OCI-LY7 (cell line): Measurements from ENCODE around the gene CHRNA7.

Source experiments
- CTCF ChIP-seq: fragments of 200-600 bp; sonication (generic); conservative IDR thresholded peaks from 2 replicates; pipeline ENCODE4 v1.5.1; 2014; ENCODE audit warnings: mild to moderate bottlenecking, antibody characterized with exemption, low read length, moderate library complexity, mixed read lengths
- EZH2phosphoT487 ChIP-seq: fragments of 200-600 bp; sonication (generic); IDR thresholded peaks from 2 replicates; pipeline ENCODE4 v1.6.1; 2018; ENCODE audit warnings: low read depth, borderline replicate concordance, mild to moderate bottlenecking, mixed run types, antibody characterized with exemption, low read length, moderate library complexity, mixed read lengths

DNA sequence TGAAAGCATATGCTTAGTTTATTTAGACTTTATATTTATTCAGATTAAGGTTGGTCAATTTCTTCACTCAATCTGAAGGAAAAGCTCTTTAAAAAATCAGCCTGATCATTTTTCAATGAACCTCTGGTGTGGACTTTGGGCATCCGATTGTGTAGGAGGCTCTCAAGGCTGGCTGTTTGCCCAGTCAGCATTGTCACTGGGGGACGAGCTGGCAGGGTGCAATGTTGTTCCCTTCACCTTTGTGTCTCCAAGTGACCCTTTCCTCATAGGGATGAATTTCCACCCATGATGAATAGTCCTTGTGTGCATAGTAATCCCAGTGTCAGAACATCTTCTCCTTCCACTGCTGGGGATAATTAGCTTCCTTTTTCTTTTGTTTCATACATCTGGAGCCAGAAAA is 102.5 kb downstream of the CHRNA7 start:
- TF ChIP-seq CTCF (no peak), EZH2phosphoT487 (no peak)
